ENCODE data around the gene FDXR. TPM values are rescaled to one million over a fixed set of nuclear protein-coding genes. Genes with fewer than 3 reads are reported as not detected.

Gene FDXR
- total and polyA plus RNA-seq, 2 donors (not counting 3 experiments of a cell fraction or from before 2014, with no cell fraction given), result 19.7 to 33.4 TPM

DNA sequence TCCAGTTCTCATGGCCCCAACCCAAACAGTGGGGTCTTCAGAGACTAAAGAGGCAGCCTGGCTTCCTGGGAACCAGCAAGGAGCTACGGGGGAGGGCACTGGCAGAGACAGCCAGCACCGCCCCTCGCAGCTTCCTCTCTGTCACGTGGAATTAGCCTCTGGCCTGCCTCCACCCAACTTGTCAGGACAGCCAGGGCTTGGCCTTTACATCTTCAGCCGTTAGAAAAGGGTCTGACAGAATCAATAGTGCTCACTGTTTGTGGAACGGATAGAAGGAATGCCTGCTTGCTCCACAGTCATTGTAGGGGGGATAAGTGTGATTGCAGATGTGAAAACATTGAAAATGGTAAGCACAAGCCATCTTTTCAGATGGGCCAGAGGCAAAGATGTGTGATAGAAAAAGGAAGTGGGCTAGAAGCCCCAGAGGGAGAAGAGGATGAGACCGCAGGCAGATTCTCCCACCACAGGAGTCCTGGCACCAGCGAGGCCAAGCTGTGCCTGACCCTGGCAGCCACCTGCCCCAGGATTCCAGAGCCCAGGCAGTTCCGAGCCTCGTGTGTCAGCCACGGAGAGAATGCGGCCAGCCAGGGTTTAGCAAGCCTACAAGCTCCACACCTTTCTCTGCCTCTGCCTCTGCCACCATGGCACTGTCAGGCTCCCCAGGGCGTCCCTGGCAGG lies 31.7 kb downstream of the FDXR start:
- H3K4me1 ChIP-seq (ENCODE audit: control insufficient read depth, extremely low read depth, insufficient read depth, low read length), result no peaks in the 10 kb centered on the region
- intact Hi-C loops (cut with micrococcal nuclease), result no loop called here
- dilution Hi-C loops (cut with MboI; ENCODE audit: extremely low pct_ligation_motif_present, low sequenced_read_pairs), result no loop called here
- no peak overlapping the region for H3K4me2 ChIP-seq (ENCODE audit: insufficient read depth, low read length)
- no peak overlapping the region for H2AFZ ChIP-seq (ENCODE audit: low read depth, low read length)
- no peak overlapping the region for H3K9ac ChIP-seq (replicated peaks; ENCODE audit: extremely low read depth, insufficient read depth, low read length)
- H3K9me3 ChIP-seq (replicated peaks; ENCODE audit: control insufficient read depth, insufficient read depth, low read length), result no peaks in the 10 kb centered on the region
- no peaks in the 10 kb centered on the region for H3K36me3 ChIP-seq (ENCODE audit: control insufficient read depth in 2 of 2, extremely low read depth in 1 of 2, insufficient read depth in 2 of 2, low read length in 2 of 2)
- POLR2A ChIA-PET, result no interaction called here
- no peaks in the 10 kb centered on the region for H4K20me1 ChIP-seq (replicated peaks; ENCODE audit: control insufficient read depth, extremely low read depth, insufficient read depth, low read length)
- H3K27ac ChIP-seq (ENCODE audit: insufficient read depth, low read depth, low read length), result no peak overlapping the region
- no peak for TF ChIP-seq MYC (IDR thresholded peaks at IDR 0.05; ENCODE audit: low read depth, low read length)
- no peak for TF ChIP-seq GATA2 (IDR thresholded peaks at IDR 0.05; ENCODE audit: insufficient read depth, insufficient read length, low read depth, low read length)
- TF ChIP-seq POLR2AphosphoS5 (IDR thresholded peaks at IDR 0.05; ENCODE audit: insufficient read depth, low read depth, low read length), result no peak
- no peak for TF ChIP-seq JUN (IDR thresholded peaks at IDR 0.05; ENCODE audit: borderline replicate concordance, insufficient read depth, insufficient read length, low read depth)
- no peak for TF ChIP-seq FOS (IDR thresholded peaks at IDR 0.05; ENCODE audit: borderline replicate concordance, insufficient read depth, low read length)
- no peak for TF ChIP-seq EZH2 (IDR thresholded peaks at IDR 0.05; ENCODE audit: borderline replicate concordance, low read depth, low read length, severe bottlenecking)
- no peak for TF ChIP-seq CTCF (IDR thresholded peaks at IDR 0.05; ENCODE audit: extremely low read depth in 1 of 2, insufficient read depth in 1 of 2, low read depth in 1 of 2, low read length in 2 of 2)
- TF ChIP-seq, protein P1, sequence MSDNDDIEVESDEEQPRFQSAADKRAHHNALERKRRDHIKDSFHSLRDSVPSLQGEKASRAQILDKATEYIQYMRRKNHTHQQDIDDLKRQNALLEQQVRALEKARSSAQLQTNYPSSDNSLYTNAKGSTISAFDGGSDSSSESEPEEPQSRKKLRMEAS (IDR thresholded peaks at IDR 0.05; ENCODE audit: insufficient read depth, insufficient read length), result no peak
- no peak for TF ChIP-seq POLR2A (IDR thresholded peaks at IDR 0.05; ENCODE audit: low read depth, low read length)
- BruUV-seq (replicated peaks), result no TSS peak
- FAIRE-seq, result no peak
- no peaks in the 10 kb centered on the region for H3K9me1 ChIP-seq (replicated peaks; ENCODE audit: control insufficient read depth, extremely low read depth, insufficient read depth, low read length)
- H3K4me3 ChIP-seq (replicated peaks in 1 of 3; ENCODE audit: insufficient read depth in 1 of 3, low read depth in 1 of 3, low read length in 3 of 3), result no peak overlapping the region
- H3K27me3 ChIP-seq (ENCODE audit: control insufficient read depth in 2 of 2, insufficient read depth in 2 of 2, low read length in 2 of 2), result no peaks in the 10 kb centered on the region
- DNase-seq (ENCODE audit: low read depth, low spot score), result no peak
- CTCF ChIA-PET, result interaction anchor here (1.0 to 11.7 kb wide), 6 partner anchors 12 to 95 kb away, joined by 3 to 227 read pairs (median 6); partner anchors contain the start of gene GRIN2C
- H3K79me2 ChIP-seq (ENCODE audit: control insufficient read depth, insufficient read depth, low read length), result no peaks in the 10 kb centered on the region

Measured in endothelial cell of umbilical vein (primary cell).